ENCODE results near the gene ST13. TPM values are rescaled to one million over a fixed set of nuclear protein-coding genes. Genes with fewer than 3 reads are reported as not detected.

Gene ST13
- total and polyA plus RNA-seq, 4 donors, result 82.3 to 112 (median 91.1) TPM

- Histone ChIP-seq H3K27ac (ENCODE audit: low read depth in 1 of 2, low read length in 2 of 2) (no peak overlapping the region), H3K27me3 (ENCODE audit: control insufficient read depth in 4 of 4, insufficient read depth in 4 of 4, low read length in 3 of 4) (no peaks in the 10 kb centered on the region), H3K36me3 (ENCODE audit: control insufficient read depth in 4 of 4, insufficient read depth in 3 of 4, low read depth in 1 of 4, low read length in 3 of 4) (peaks cover 9 to 19% (median 14%) of the 10 kb centered on the region in 4 donors), H3K9me3 (ENCODE audit: control insufficient read depth in 4 of 4, low read length in 3 of 4) (no peaks in the 10 kb centered on the region), H3K4me3 (ENCODE audit: low read depth in 1 of 3, low read length in 3 of 3) (no peak overlapping the region), H3K4me1 (ENCODE audit: control insufficient read depth in 4 of 4, insufficient read depth in 4 of 4, low read length in 3 of 4) (peaks cover 0 to 3% (median 0%) of the 10 kb centered on the region in 4 donors), H3K9ac (ENCODE audit: low read depth in 1 of 2, low read length in 2 of 2) (no peak overlapping the region)
- 91% methylated on average over 2 of the region's 2 CpGs for WGBS
- DNase-seq (ENCODE audit: low spot score), result no peak
- TF ChIP-seq REST (IDR thresholded peaks at IDR 0.05) (no peak), YY1 (IDR thresholded peaks at IDR 0.05) (no peak), MAX (IDR thresholded peaks at IDR 0.05) (no peak), HNF4G (IDR thresholded peaks at IDR 0.05) (no peak), EGR1 (IDR thresholded peaks at IDR 0.05; ENCODE audit: low read depth in 2 of 2) (no peak), HNF4A (conservative IDR thresholded peaks at IDR 0.05) (no peak), GABPA (IDR thresholded peaks at IDR 0.05 in 1 of 2, conservative IDR thresholded peaks at IDR 0.05 in 1 of 2) (no peak), TAF1 (conservative IDR thresholded peaks at IDR 0.05) (no peak)
Observed at GRCh38 chr22:40878922-40879321, 22.5 kb upstream of the ST13 start.

GRCh38 chr22:40877488-40877887, 21.0 kb upstream of the ST13 start:
- TF ChIP-seq RXRA (IDR thresholded peaks at IDR 0.05) (no peak), HNF4A (conservative IDR thresholded peaks at IDR 0.05) (peak; percentile 6 to 21)
- H3K36me3 ChIP-seq (ENCODE audit: control insufficient read depth in 4 of 4, insufficient read depth in 3 of 4, low read depth in 1 of 4, low read length in 3 of 4), result peaks cover 8 to 11% (median 10%) of the 10 kb centered on the region in 4 donors
- H3K4me1 ChIP-seq (ENCODE audit: control insufficient read depth in 4 of 4, insufficient read depth in 4 of 4, low read length in 3 of 4), result peaks cover 0 to 3% (median 0%) of the 10 kb centered on the region in 4 donors
- H3K9ac ChIP-seq (ENCODE audit: low read depth in 1 of 2, low read length in 2 of 2), result no peak overlapping the region
- no peak overlapping the region for H3K4me3 ChIP-seq (ENCODE audit: low read depth in 1 of 3, low read length in 3 of 3)
- no peaks in the 10 kb centered on the region for H3K9me3 ChIP-seq (ENCODE audit: control insufficient read depth in 4 of 4, low read length in 3 of 4)
- no peaks in the 10 kb centered on the region for H3K27me3 ChIP-seq (ENCODE audit: control insufficient read depth in 4 of 4, insufficient read depth in 4 of 4, low read length in 3 of 4)
- no peak overlapping the region for H3K27ac ChIP-seq (ENCODE audit: low read depth in 1 of 2, low read length in 2 of 2)
- 64% methylated on average over 3 of the region's 3 CpGs for WGBS
- DNase-seq (ENCODE audit: low spot score), result no peak

GRCh38 chr22:40876907-40877306, 20.5 kb upstream of the ST13 start:
- Histone ChIP-seq H3K27me3 (ENCODE audit: control insufficient read depth in 4 of 4, insufficient read depth in 4 of 4, low read length in 3 of 4) (no peaks in the 10 kb centered on the region), H3K27ac (ENCODE audit: low read depth in 1 of 2, low read length in 2 of 2) (no peak overlapping the region), H3K9me3 (ENCODE audit: control insufficient read depth in 4 of 4, low read length in 3 of 4) (no peaks in the 10 kb centered on the region), H3K4me1 (ENCODE audit: control insufficient read depth in 4 of 4, insufficient read depth in 4 of 4, low read length in 3 of 4) (peaks cover 0 to 3% (median 0%) of the 10 kb centered on the region in 4 donors), H3K9ac (ENCODE audit: low read depth in 1 of 2, low read length in 2 of 2) (no peak overlapping the region), H3K4me3 (ENCODE audit: low read depth in 1 of 3, low read length in 3 of 3) (no peak overlapping the region), H3K36me3 (ENCODE audit: control insufficient read depth in 4 of 4, insufficient read depth in 3 of 4, low read depth in 1 of 4, low read length in 3 of 4) (peaks cover 6 to 10% (median 8%) of the 10 kb centered on the region in 4 donors)
- 83% methylated on average over 1 of the region's 1 CpG for WGBS
- no peak for DNase-seq (ENCODE audit: low spot score)
- TF ChIP-seq CTCF (IDR thresholded peaks at IDR 0.05; ENCODE audit: low read depth, low read length, missing input control), result no peak
- no peak for TF ChIP-seq JUND (IDR thresholded peaks at IDR 0.05)
- no peak for TF ChIP-seq HNF4G (IDR thresholded peaks at IDR 0.05)
- TF ChIP-seq FOXA1 (IDR thresholded peaks at IDR 0.05), result no peak
- no peak for TF ChIP-seq ZBTB33 (IDR thresholded peaks at IDR 0.05)
- TF ChIP-seq NR2F2 (IDR thresholded peaks at IDR 0.05), result no peak
